ENCODE measurements around the gene ACKR1.
A peak's percentile ranks its signal among the peaks of the same experiment; 100 is the strongest.

The ACKR1 gene

GRCh38 chr1:159247266-159247665 is 42.6 kb downstream of the ACKR1 start:
- Histone ChIP-seq H3K27ac (ENCODE audit: low read length) (no peak overlapping the region), H3K9me3 (ENCODE audit: insufficient read depth, low read length, severe bottlenecking) (peaks cover 3% of the 10 kb centered on the region), H3K4me2 (ENCODE audit: insufficient read depth, low read length) (no peak overlapping the region), H3K36me3 (ENCODE audit: insufficient read depth, low read length) (no peaks in the 10 kb centered on the region), H3K27me3 (ENCODE audit: insufficient read depth, low read length, poor library complexity) (no peaks in the 10 kb centered on the region), H3K79me2 (ENCODE audit: insufficient read depth, low read length) (no peaks in the 10 kb centered on the region), H3K9ac (ENCODE audit: low read depth, low read length) (no peak overlapping the region), H2AFZ (ENCODE audit: low read depth, low read length) (no peak overlapping the region), H3K4me3 (ENCODE audit: low read depth in 1 of 2, low read length in 2 of 2) (no peak overlapping the region), H4K20me1 (ENCODE audit: insufficient read depth, low read length) (no peaks in the 10 kb centered on the region), H3K4me1 (ENCODE audit: insufficient read depth, low read length) (no peaks in the 10 kb centered on the region)
- DNase-seq (no peak), ATAC-seq (ENCODE audit: insufficient read depth, low read depth) (no peak)
- TF ChIP-seq EZH2 (IDR thresholded peaks at IDR 0.05; ENCODE audit: borderline replicate concordance, low read depth, low read length, severe bottlenecking) (no peak), CTCF (IDR thresholded peaks at IDR 0.05; ENCODE audit: borderline replicate concordance, extremely low read depth, low read length, poor library complexity, severe bottlenecking) (no peak)

GRCh38 chr1:159248311-159248710 is 43.6 kb downstream of the ACKR1 start:
- Histone ChIP-seq H3K36me3 (ENCODE audit: insufficient read depth, low read length) (no peaks in the 10 kb centered on the region), H3K27ac (ENCODE audit: low read length) (no peak overlapping the region), H2AFZ (ENCODE audit: low read depth, low read length) (no peak overlapping the region), H4K20me1 (ENCODE audit: insufficient read depth, low read length) (no peaks in the 10 kb centered on the region), H3K9me3 (ENCODE audit: insufficient read depth, low read length, severe bottlenecking) (peaks cover 3% of the 10 kb centered on the region), H3K9ac (ENCODE audit: low read depth, low read length) (no peak overlapping the region), H3K79me2 (ENCODE audit: insufficient read depth, low read length) (no peaks in the 10 kb centered on the region), H3K4me1 (ENCODE audit: insufficient read depth, low read length) (no peaks in the 10 kb centered on the region), H3K4me3 (ENCODE audit: low read depth in 1 of 2, low read length in 2 of 2) (no peak overlapping the region), H3K27me3 (ENCODE audit: insufficient read depth, low read length, poor library complexity) (no peaks in the 10 kb centered on the region), H3K4me2 (ENCODE audit: insufficient read depth, low read length) (no peak overlapping the region)
- no peak for DNase-seq
- TF ChIP-seq EZH2 (IDR thresholded peaks at IDR 0.05; ENCODE audit: borderline replicate concordance, low read depth, low read length, severe bottlenecking) = no peak
- TF ChIP-seq CTCF (IDR thresholded peaks at IDR 0.05; ENCODE audit: borderline replicate concordance, extremely low read depth, low read length, poor library complexity, severe bottlenecking) = no peak
- no peak for ATAC-seq (ENCODE audit: insufficient read depth, low read depth)

GRCh38 chr1:159250638-159251216 is 46.1 kb downstream of the ACKR1 start:
- Histone ChIP-seq H3K9ac (ENCODE audit: low read depth, low read length) (no peak overlapping the region), H3K4me3 (ENCODE audit: low read depth in 1 of 2, low read length in 2 of 2) (no peak overlapping the region), H2AFZ (ENCODE audit: low read depth, low read length) (no peak overlapping the region), H3K4me1 (ENCODE audit: insufficient read depth, low read length) (no peaks in the 10 kb centered on the region), H3K27me3 (ENCODE audit: insufficient read depth, low read length, poor library complexity) (no peaks in the 10 kb centered on the region), H4K20me1 (ENCODE audit: insufficient read depth, low read length) (no peaks in the 10 kb centered on the region), H3K79me2 (ENCODE audit: insufficient read depth, low read length) (no peaks in the 10 kb centered on the region), H3K4me2 (ENCODE audit: insufficient read depth, low read length) (no peak overlapping the region), H3K27ac (ENCODE audit: low read length) (no peak overlapping the region), H3K36me3 (ENCODE audit: insufficient read depth, low read length) (no peaks in the 10 kb centered on the region), H3K9me3 (ENCODE audit: insufficient read depth, low read length, severe bottlenecking) (peaks cover 3% of the 10 kb centered on the region)
- ATAC-seq (ENCODE audit: insufficient read depth, low read depth) = no peak
- DNase-seq = no peak
- peak; percentile 30 for TF ChIP-seq CTCF (IDR thresholded peaks at IDR 0.05; ENCODE audit: borderline replicate concordance, extremely low read depth, low read length, poor library complexity, severe bottlenecking)
- no peak for TF ChIP-seq EZH2 (IDR thresholded peaks at IDR 0.05; ENCODE audit: borderline replicate concordance, low read depth, low read length, severe bottlenecking)
